Raji (cell line): Measurements from ENCODE around the gene PSMB3.

Experiments
- POLR2A ChIP-seq: IDR thresholded peaks from 2 replicates; pipeline ENCODE4 v1.6.1; 2011; ENCODE audit warnings: low read depth, low read length, control low read depth; ENCODE audit not compliant: insufficient read depth

Gene PSMB3

GRCh38 chr17:38752308-38753070 is at the start of gene PSMB3:
TSS of gene PSMB3 (plus strand) at chr17:38752741. CDS start at chr17:38752827, 86 bp downstream.
- TF ChIP-seq POLR2A = peak; percentile 95

GRCh38 chr17:38702916-38703741 is 49.4 kb upstream of the PSMB3 start:
- no peak; the same call in 1 of the 2 replicates for TF ChIP-seq POLR2A

- TF ChIP-seq POLR2A = 0 out of 2 replicates have a peak, but pooled peaks have one; percentile 41
These were observed 48.6 kb upstream of the PSMB3 start for GRCh38 chr17:38703742-38704605.

GRCh38 chr17:38704606-38705522 is 47.7 kb upstream of the PSMB3 start, which contains the start of gene MLLT6:
TSS of gene MLLT6 (plus strand) at chr17:38705273. CDS start at chr17:38705633, 360 bp downstream.
- peak; percentile 55 for TF ChIP-seq POLR2A

GRCh38 chr17:38705523-38705802 is 47.1 kb upstream of the PSMB3 start:
- TF ChIP-seq POLR2A = no peak

- TF ChIP-seq POLR2A = no peak
These were observed 46.6 kb upstream of the PSMB3 start for GRCh38 chr17:38705803-38706504.

GRCh38 chr17:38706505-38707216 is 45.9 kb upstream of the PSMB3 start:
- peak; percentile 38 for TF ChIP-seq POLR2A

- TF ChIP-seq POLR2A = no peak
These were observed 44.7 kb upstream of the PSMB3 start for GRCh38 chr17:38707678-38708351.

- TF ChIP-seq POLR2A = no peak
These were observed 43.3 kb upstream of the PSMB3 start for GRCh38 chr17:38709104-38709820.

GRCh38 chr17:38709864-38710603 is 42.5 kb upstream of the PSMB3 start:
- no peak for TF ChIP-seq POLR2A

- no peak for TF ChIP-seq POLR2A
These were observed 42.0 kb upstream of the PSMB3 start for GRCh38 chr17:38710604-38710962.
